Measurements from ENCODE around the gene TRIM28. TPM values are rescaled to one million over a fixed set of nuclear protein-coding genes. Genes with fewer than 3 reads are reported as not detected.

The TRIM28 gene
- total RNA-seq, 4 donors from 2014 or later = 195 to 237 (median 218) TPM

DNA sequence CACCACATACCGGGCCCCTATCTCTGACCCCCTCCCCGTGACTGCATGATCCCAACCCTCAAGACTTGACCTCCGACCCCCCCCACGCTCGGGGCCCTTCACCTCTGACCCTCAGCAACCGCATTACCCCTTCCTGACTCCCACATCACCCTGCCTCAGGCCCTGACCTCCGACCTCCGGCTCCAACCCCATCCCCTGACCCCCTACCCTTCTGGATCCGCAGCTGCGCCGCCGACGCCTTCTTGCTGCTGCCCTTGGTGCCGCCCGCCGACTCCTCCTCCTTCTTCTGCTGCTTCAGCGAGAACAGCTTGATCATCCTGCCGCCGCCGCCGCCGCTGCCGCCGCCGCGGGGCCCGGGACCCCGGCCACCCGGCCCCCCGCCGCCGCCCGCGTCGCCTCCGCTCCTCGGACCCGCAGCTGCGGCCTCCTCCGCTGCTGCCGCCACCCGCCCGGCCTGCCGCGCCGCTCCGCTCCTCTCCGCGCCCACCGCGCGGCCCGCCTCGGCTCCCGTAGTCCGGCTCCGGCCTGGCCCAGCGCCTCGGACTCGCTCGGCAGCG is 14.3 kb downstream of the TRIM28 start, which contains the start of gene UBE2M:
Gene UBE2M (minus strand): TSS at position 546 of the 557 bp plus-strand sequence. CDS start 230 bp downstream, at position 316.
- Histone ChIP-seq H3K4me3 (replicated peaks in 1 of 3) (peak within 1 kb of the TSS; percentile 81 to 90 (median 83)), H3K9me3 (no peaks in the 10 kb centered on the region), H3K27me3 (no peaks in the 10 kb centered on the region), H3K4me1 (peaks cover 47 to 64% of the 10 kb centered on the region in 2 donors), H3K27ac (peak within 1 kb of the TSS; percentile 98 to 100 (median 99)), H3K36me3 (peaks cover 14 to 16% of the 10 kb centered on the region in 2 donors)
- WGBS, 2 donors = 0 to 1% methylated on average over 17 of the region's 62 CpGs
- intact Hi-C loops (cut with DNase I) = no loop called here
- DNase-seq = peak; percentile 65 to 71
- no peak for TF ChIP-seq POLR2A (IDR thresholded peaks at IDR 0.05)
- TF ChIP-seq, protein P1, sequence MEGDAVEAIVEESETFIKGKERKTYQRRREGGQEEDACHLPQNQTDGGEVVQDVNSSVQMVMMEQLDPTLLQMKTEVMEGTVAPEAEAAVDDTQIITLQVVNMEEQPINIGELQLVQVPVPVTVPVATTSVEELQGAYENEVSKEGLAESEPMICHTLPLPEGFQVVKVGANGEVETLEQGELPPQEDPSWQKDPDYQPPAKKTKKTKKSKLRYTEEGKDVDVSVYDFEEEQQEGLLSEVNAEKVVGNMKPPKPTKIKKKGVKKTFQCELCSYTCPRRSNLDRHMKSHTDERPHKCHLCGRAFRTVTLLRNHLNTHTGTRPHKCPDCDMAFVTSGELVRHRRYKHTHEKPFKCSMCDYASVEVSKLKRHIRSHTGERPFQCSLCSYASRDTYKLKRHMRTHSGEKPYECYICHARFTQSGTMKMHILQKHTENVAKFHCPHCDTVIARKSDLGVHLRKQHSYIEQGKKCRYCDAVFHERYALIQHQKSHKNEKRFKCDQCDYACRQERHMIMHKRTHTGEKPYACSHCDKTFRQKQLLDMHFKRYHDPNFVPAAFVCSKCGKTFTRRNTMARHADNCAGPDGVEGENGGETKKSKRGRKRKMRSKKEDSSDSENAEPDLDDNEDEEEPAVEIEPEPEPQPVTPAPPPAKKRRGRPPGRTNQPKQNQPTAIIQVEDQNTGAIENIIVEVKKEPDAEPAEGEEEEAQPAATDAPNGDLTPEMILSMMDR (IDR thresholded peaks at IDR 0.05) = no peak

DNA sequence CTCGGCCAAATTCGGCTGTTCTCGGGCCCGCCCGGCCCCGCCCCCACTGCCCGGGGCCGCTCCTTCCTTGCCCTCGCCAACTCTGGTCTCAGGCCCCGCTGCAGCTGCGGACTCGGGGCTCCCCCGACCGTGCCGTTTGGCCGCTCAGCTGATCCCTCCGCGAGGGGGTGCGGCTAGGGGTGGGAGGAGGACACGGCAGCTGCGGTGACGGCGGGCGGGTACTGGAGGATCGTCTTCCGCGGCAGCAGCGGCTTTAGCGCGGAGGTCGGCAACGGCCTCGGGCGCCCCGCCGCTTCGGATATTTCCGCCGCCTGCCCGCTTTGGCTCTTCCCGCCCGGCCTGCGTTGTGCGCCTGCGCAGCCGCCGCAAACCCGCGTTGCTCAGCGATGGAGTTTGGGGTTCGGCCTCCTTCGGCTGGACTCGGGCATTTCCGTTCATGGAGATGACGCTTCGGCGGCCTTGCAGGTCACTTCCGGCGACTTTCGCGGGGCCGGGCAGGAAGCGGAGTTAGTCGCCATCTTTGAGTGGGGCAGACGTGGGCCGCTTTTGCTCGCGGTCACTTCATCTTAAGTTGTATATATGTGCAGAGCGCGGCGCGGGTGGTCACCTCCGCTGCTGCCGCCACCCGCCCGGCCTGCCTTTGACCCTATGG is 14.9 kb downstream of the TRIM28 start:
- H3K27ac ChIP-seq = peak overlapping the region; percentile 98 to 100 (median 99)
- H3K4me1 ChIP-seq = peaks cover 48 to 64% of the 10 kb centered on the region in 2 donors
- TF ChIP-seq, protein P1 (IDR thresholded peaks at IDR 0.05) = peak in 1 of 6 experiments; percentile 14
- peak; percentile 56 to 83 for TF ChIP-seq POLR2A (IDR thresholded peaks at IDR 0.05)
- intact Hi-C loops (cut with DNase I) = no loop called here
- peak overlapping the region; percentile 75 to 90 (median 81) for H3K4me3 ChIP-seq (replicated peaks in 1 of 3)
- H3K9me3 ChIP-seq = no peaks in the 10 kb centered on the region
- H3K27me3 ChIP-seq = no peaks in the 10 kb centered on the region
- 0% methylated on average over 7 to 8 of the region's 76 CpGs for WGBS, 2 donors
- peaks cover 14 to 16% of the 10 kb centered on the region in 2 donors for H3K36me3 ChIP-seq
- DNase-seq = peak; percentile 99

DNA sequence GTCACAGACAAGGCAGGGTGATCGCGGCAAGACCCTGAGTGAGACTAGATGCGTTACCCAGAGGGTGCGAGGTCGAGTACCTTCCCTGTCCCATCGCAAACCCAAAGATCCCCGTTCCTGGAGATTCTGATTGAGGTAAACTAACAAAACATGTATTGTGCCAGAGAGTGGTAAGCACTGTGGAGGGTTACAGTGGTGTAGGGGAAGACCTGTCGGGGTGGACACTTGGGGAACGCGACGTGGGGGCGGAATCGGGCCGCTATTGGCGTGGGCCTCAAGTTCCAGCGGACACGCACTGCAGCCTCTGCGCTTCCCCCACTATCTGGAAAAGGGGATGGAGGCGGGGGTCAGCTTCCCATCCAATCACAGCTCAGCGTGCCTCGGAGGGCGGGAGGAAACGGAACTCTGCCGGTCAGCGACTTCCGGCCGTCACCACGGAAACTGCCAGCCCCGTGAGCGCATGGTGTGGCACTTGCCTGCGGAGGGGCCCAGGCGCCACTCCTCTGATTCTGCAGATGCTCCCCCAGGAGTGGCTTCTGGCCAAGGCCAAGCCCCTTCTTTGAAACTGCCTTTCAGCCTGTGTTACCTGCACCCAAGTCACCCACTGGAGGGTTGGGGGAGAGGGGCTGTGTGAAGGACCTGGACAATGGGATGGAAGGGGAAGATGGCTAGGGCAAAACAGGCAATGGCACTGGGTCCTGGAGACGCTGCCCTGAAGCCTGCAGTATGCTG is 15.6 kb downstream of the TRIM28 start:
- Histone ChIP-seq H3K27me3 (no peaks in the 10 kb centered on the region), H3K9me3 (no peaks in the 10 kb centered on the region), H3K27ac (peak overlapping the region; percentile 98 to 100 (median 99)), H3K4me1 (peaks cover 42 to 58% of the 10 kb centered on the region in 2 donors), H3K4me3 (replicated peaks in 1 of 3) (peak overlapping the region; percentile 75 to 90 (median 81)), H3K36me3 (peaks cover 14 to 16% of the 10 kb centered on the region in 2 donors)
- DNase-seq = peak; percentile 93 to 94
- TF ChIP-seq, protein P1 (IDR thresholded peaks at IDR 0.05) = no peak
- TF ChIP-seq POLR2A (IDR thresholded peaks at IDR 0.05) = peak in 1 of 2 donors; percentile 64
- intact Hi-C loops (cut with DNase I) = no loop called here
- 0 to 1% methylated on average over 17 to 24 of the region's 33 CpGs for WGBS, 2 donors

DNA sequence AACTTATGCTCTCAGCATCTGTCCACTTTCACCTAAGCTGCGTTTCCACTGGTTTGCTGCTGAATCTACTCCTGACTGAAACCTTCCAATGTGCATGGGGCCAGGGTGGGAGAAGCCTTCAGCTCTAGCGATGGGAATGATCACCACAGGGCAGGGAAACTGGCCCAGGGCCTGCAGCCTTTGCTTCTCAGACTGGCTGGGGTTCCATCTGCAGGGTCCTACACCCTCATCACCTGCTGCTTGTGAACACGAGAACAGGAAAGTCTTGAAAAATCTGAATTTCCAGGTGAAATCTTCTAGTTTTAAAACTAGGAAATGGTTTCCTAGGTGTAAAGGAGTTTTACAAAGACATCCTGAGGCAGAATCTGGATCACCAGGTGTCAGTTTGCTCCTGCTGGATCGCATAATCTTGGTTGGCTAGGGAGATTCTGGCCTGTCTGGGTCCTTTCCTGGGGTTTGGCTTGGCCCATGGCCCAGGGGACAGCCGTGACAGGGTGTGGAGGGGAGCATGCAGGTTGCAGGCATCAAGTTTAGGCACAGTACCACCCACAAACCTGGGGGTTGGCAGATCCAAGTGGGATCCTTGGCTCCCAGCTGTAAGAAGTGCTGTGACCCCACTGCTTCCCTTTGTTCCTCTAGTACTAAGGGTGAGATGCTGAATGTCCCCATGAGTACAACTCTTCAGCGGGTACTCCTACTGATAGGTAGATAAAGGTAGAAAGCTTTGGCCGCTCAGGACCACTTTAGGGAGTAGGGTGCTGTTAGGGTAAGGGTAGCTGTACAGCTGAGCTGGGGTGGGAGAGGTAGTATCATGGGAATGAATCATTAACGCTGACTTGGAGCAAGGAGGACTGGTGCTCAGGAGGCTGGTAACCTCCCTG is 16.4 kb downstream of the TRIM28 start:
- Histone ChIP-seq H3K27ac (peak overlapping the region; percentile 58 to 100 (median 98)), H3K9me3 (no peaks in the 10 kb centered on the region), H3K36me3 (peaks cover 14 to 16% of the 10 kb centered on the region in 2 donors), H3K4me3 (replicated peaks in 1 of 3) (peak overlapping the region in 2 of 3 donors; percentile 81 to 90), H3K27me3 (no peaks in the 10 kb centered on the region), H3K4me1 (peaks cover 40 to 57% of the 10 kb centered on the region in 2 donors)
- intact Hi-C loops (cut with DNase I) = no loop called here
- WGBS, 2 donors = 83 to 84% methylated on average over 8 of the region's 8 CpGs
- DNase-seq = no peak
- TF ChIP-seq POLR2A (IDR thresholded peaks at IDR 0.05) = no peak
- TF ChIP-seq, protein P1 (IDR thresholded peaks at IDR 0.05) = no peak

Measured in thyroid gland (tissue), 4 donors.